Fibroblast of skin of abdomen (primary cell): ENCODE measurements around the gene CRYGS.

Source experiments
- DNase-seq: peaks from one replicate; pipeline ENCODE4 v3.0.0-alpha.2; 2013

Gene CRYGS

GRCh38 chr3:186489507-186489906, 54.7 kb downstream of the CRYGS start:
- no peak for DNase-seq
